Cortex of kidney (tissue), 1 donor: ENCODE results near the gene PTPRG.
"Not testable (repeated sequence)": the region's sequence is repeated elsewhere in the genome, so short reads cannot be mapped to it uniquely, and the experiment has no call there.

Experiments
- DNase-seq: peaks from one replicate; lab custom pipeline; 2025; lab: John Stamatoyannopoulos, UW

Gene PTPRG

GRCh38 chr3:62015111-62015510 is 453.7 kb downstream of the PTPRG start:
- DNase-seq, result no peak

- DNase-seq, result no peak
Measured at GRCh38 chr3:62019906-62020305, 458.5 kb downstream of the PTPRG start.

- DNase-seq, result no peak
Measured at GRCh38 chr3:62020706-62021105, 459.3 kb downstream of the PTPRG start.

GRCh38 chr3:62022312-62022711 is 460.9 kb downstream of the PTPRG start:
- no peak for DNase-seq

GRCh38 chr3:62024882-62025281 is 463.5 kb downstream of the PTPRG start:
- DNase-seq, result no peak

- no peak for DNase-seq
Measured at GRCh38 chr3:62025913-62026312, 464.5 kb downstream of the PTPRG start.

- DNase-seq, result no peak
Measured at GRCh38 chr3:62027241-62027640, 465.9 kb downstream of the PTPRG start.

- DNase-seq, result no peak
Measured at GRCh38 chr3:62027796-62028195, 466.4 kb downstream of the PTPRG start.

- no peak for DNase-seq
Measured at GRCh38 chr3:62028236-62028635, 466.9 kb downstream of the PTPRG start.

GRCh38 chr3:62032738-62033137 is 471.4 kb downstream of the PTPRG start:
- DNase-seq, result no peak

GRCh38 chr3:62035402-62036057 is 474.2 kb downstream of the PTPRG start:
- DNase-seq, result no peak

GRCh38 chr3:62036726-62037125 is 475.4 kb downstream of the PTPRG start:
- DNase-seq, result no peak

- DNase-seq, result not testable (repeated sequence)
Measured at GRCh38 chr3:62038798-62039197, 477.4 kb downstream of the PTPRG start.

- no peak for DNase-seq
Measured at GRCh38 chr3:62039586-62039985, 478.2 kb downstream of the PTPRG start.

- no peak for DNase-seq
Measured at GRCh38 chr3:62041681-62042080, 480.3 kb downstream of the PTPRG start.

- DNase-seq, result no peak
Measured at GRCh38 chr3:62044874-62045411, 483.6 kb downstream of the PTPRG start.

GRCh38 chr3:62046326-62046725 is 485.0 kb downstream of the PTPRG start:
- DNase-seq, result no peak

- DNase-seq, result no peak
Measured at GRCh38 chr3:62048577-62048976, 487.2 kb downstream of the PTPRG start.

GRCh38 chr3:62049033-62049432 is 487.7 kb downstream of the PTPRG start:
- DNase-seq, result no peak

GRCh38 chr3:62051506-62051905 is 490.1 kb downstream of the PTPRG start:
- DNase-seq, result no peak

- no peak for DNase-seq
Measured at GRCh38 chr3:62052331-62052730, 491.0 kb downstream of the PTPRG start.

GRCh38 chr3:62056658-62057057 is 495.3 kb downstream of the PTPRG start:
- DNase-seq, result no peak

- no peak for DNase-seq
Measured at GRCh38 chr3:62057339-62058047, 496.1 kb downstream of the PTPRG start.
